ENCODE data around the gene MTREX.

Gene MTREX

DNA sequence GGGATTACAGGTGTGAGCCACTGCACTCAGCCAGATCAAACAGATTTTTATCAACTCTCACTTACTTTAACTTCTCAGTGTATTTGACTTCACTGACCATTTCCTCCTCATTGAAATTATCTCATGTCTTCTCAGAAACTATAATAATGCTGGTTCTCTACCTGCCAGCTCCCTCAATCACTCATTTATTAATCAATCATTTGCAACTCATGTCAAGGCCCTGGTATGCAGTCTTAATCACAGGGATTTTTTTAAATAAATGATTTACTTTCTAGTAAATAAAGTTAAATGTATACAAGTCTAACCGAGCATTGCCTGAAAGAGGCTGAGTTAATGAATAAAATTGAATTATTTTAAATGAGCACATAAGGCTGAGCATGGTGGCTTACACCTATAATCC, 163.7 kb downstream of the MTREX start:
- DNase-seq (ENCODE audit: low read depth in 2 of 2) = no peak

DNA sequence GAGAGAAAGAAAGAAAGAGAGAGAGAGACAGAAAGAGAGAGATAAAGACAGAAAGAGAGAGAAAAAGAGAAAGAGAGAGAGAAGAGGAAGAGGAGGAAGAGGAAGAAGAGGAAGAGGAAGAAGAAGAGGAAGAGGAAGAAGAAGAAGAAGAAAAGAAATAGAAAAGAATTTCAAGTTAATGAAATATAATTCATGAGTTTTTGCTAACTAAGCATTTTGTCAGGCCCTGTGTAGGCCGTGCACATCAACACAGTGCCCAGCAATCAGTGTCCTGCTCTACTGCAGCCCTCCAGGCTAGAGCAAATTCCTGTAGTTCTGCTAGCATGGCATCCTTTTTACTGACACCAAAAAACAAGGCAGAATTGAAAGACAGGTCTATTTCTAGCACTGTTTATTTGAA, 164.9 kb downstream of the MTREX start:
- DNase-seq (ENCODE audit: low read depth in 2 of 2) = no peak
